Lung (tissue), 12 donors: ENCODE results near the gene ARMC2. TPM values are rescaled to one million over a fixed set of nuclear protein-coding genes. Genes with fewer than 3 reads are reported as not detected.

Source experiments
- ATAC-seq: fragments of 200-7000 bp; cut with Tn5 transposase; one replicate; pipeline ENCODE4 v1.9.1; 2020; ENCODE audit warnings: moderate number of reproducible peaks; ENCODE audit not compliant: insufficient read depth, low FRiP score
- DNase-seq, 3 donors: peaks; one replicate each; pipeline ENCODE4 v3.0.0-alpha.2; 2013 to 2017
- H3K27ac ChIP-seq, 2 donors: one replicate each; pipeline ENCODE4 v1.5.1; 2013; ENCODE audit warnings: mild to moderate bottlenecking in 2 of 2, moderate library complexity in 2 of 2, control low read depth in 1 of 2, inconsistent platforms in 1 of 2, low read depth in 1 of 2, low read length in 1 of 2
- H3K27me3 ChIP-seq, 3 donors: one replicate each; pipeline ENCODE4 v1.5.1; 2013; ENCODE audit warnings: low read length in 2 of 3; ENCODE audit not compliant: control insufficient read depth in 3 of 3, insufficient read depth in 3 of 3
- H3K36me3 ChIP-seq, 4 donors: one replicate each; pipeline ENCODE4 v1.5.1; 2013; ENCODE audit warnings: low read length in 4 of 4, mild to moderate bottlenecking in 1 of 4, moderate library complexity in 1 of 4; ENCODE audit not compliant: control insufficient read depth in 4 of 4, insufficient read depth in 4 of 4
- H3K4me1 ChIP-seq, 5 donors: one replicate each; pipeline ENCODE4 v1.5.1; 2013; ENCODE audit warnings: low read length in 5 of 5, mild to moderate bottlenecking in 2 of 5, moderate library complexity in 1 of 5; ENCODE audit not compliant: control insufficient read depth in 5 of 5, insufficient read depth in 5 of 5
- H3K4me3 ChIP-seq: one replicate; pipeline ENCODE4 v1.5.1; 2013; ENCODE audit warnings: mild to moderate bottlenecking, control low read depth, moderate library complexity
- H3K9ac ChIP-seq, 2 donors: one replicate each; pipeline ENCODE4 v1.5.1; 2013; ENCODE audit warnings: low read length in 2 of 2, control low read depth in 1 of 2; ENCODE audit not compliant: insufficient read depth in 1 of 2
- H3K9me3 ChIP-seq, 4 donors: one replicate each; pipeline ENCODE4 v1.5.1; 2013; ENCODE audit warnings: low read length in 3 of 4, mild to moderate bottlenecking in 1 of 4, moderate library complexity in 1 of 4; ENCODE audit not compliant: control insufficient read depth in 4 of 4, insufficient read depth in 3 of 4
- CTCF ChIP-seq: IDR thresholded peaks from 2 replicates; pipeline ENCODE4 v1.5.1; 2012; ENCODE audit warnings: mild to moderate bottlenecking; ENCODE audit errors: control extremely low read depth, extremely low read depth
- WGBS, 2 donors: extraction: QIAGEN DNeasy Blood & Tissue Kit; methylation state at CpG; one replicate each; pipeline ENCODE4 v1.1.7; 2013; 5-methylcytosine and 5-hydroxymethylcytosine counted together
- polyA plus RNA-seq, 2 donors: library from polyadenylated mRNA; stranded (reverse); fragments of 200-250 nt; gene quantifications; one replicate each; pipeline ENCODE4 v1.2.1, GENCODE V29; 2013
- total RNA-seq, 2 donors: library from RNA; depleted of rRNA in 1 of 2; stranded (reverse); fragments of >200 nt in 1 of 2; gene quantifications; one replicate each; pipeline ENCODE4 v1.2.1, GENCODE V29; 2014 to 2021
- donor health status: control.
- donor health status: control.
- donor health status: Bipolar disorder and iron deficiency.
- donor health status: healthy.
- donor health status: DM: yes; HTN: yes; CAD: no.

ARMC2 gene
- total and polyA plus RNA-seq, 4 donors: 2.9 to 16.5 (median 7.4) TPM

- WGBS, 2 donors: 66 to 97% methylated on average over 2 of the region's 2 CpGs
- Histone ChIP-seq H3K27me3 (no peaks in the 10 kb centered on the region), H3K9me3 (no peaks in the 10 kb centered on the region), H3K9ac (no peak overlapping the region), H3K27ac (no peak overlapping the region), H3K36me3 (peaks cover 2 to 9% (median 5%) of the 10 kb centered on the region in 4 donors), H3K4me3 (no peak overlapping the region), H3K4me1 (peaks cover 0 to 11% (median 6%) of the 10 kb centered on the region in 5 donors)
- TF ChIP-seq CTCF: no peak
- ATAC-seq (no peak), DNase-seq (peak in 2 of 3 donors; percentile 33 to 62)
Observed at GRCh38 chr6:108869876-108870275, 21.7 kb downstream of the ARMC2 start.

- Histone ChIP-seq H3K36me3 (peaks cover 2 to 9% (median 5%) of the 10 kb centered on the region in 4 donors), H3K27ac (no peak overlapping the region), H3K9ac (no peak overlapping the region), H3K27me3 (no peaks in the 10 kb centered on the region), H3K4me3 (no peak overlapping the region), H3K9me3 (no peaks in the 10 kb centered on the region), H3K4me1 (peaks cover 0 to 11% (median 7%) of the 10 kb centered on the region in 5 donors)
- ATAC-seq: no peak
- 97 to 100% methylated on average over 2 of the region's 2 CpGs for WGBS, 2 donors
- no peak for DNase-seq
- no peak for TF ChIP-seq CTCF
Observed at GRCh38 chr6:108870357-108870756, 22.1 kb downstream of the ARMC2 start.

GRCh38 chr6:108872141-108872557 is 23.9 kb downstream of the ARMC2 start:
- peaks cover 5 to 15% (median 10%) of the 10 kb centered on the region in 5 donors for H3K4me1 ChIP-seq
- H3K27ac ChIP-seq: no peak overlapping the region
- H3K36me3 ChIP-seq: peaks cover 2 to 9% (median 5%) of the 10 kb centered on the region in 4 donors
- WGBS, 2 donors: 56 to 61% methylated on average over 7 of the region's 7 CpGs
- H3K9me3 ChIP-seq: no peaks in the 10 kb centered on the region
- TF ChIP-seq CTCF: no peak
- no peak overlapping the region for H3K9ac ChIP-seq
- H3K4me3 ChIP-seq: no peak overlapping the region
- ATAC-seq (peak; percentile 13), DNase-seq (no peak)
- no peaks in the 10 kb centered on the region for H3K27me3 ChIP-seq

- no peak for ATAC-seq
Observed at GRCh38 chr6:108872575-108872974, 24.4 kb downstream of the ARMC2 start.

More at GRCh38 chr6:108872575-108872974, 24.4 kb downstream of the ARMC2 start:
- no peak overlapping the region for H3K4me3 ChIP-seq
- H3K36me3 ChIP-seq: peaks cover 2 to 9% (median 5%) of the 10 kb centered on the region in 4 donors
- peaks cover 8 to 19% (median 11%) of the 10 kb centered on the region in 5 donors for H3K4me1 ChIP-seq
- H3K27ac ChIP-seq: no peak overlapping the region
- H3K27me3 ChIP-seq: no peaks in the 10 kb centered on the region
- DNase-seq: no peak
- H3K9me3 ChIP-seq: no peaks in the 10 kb centered on the region
- no peak for TF ChIP-seq CTCF
- H3K9ac ChIP-seq: no peak overlapping the region
- 64 to 88% methylated on average over 3 of the region's 3 CpGs for WGBS, 2 donors
